Muscle of leg (tissue), 11 donors: ENCODE measurements around the gene S100A13. TPM values are rescaled to one million over a fixed set of nuclear protein-coding genes. Genes with fewer than 3 reads are reported as not detected.
"Not testable (repeated sequence)": the region's sequence is repeated elsewhere in the genome, so short reads cannot be mapped to it uniquely, and the experiment has no call there.

Experiments used
- DNase-seq: peaks from one replicate; pipeline ENCODE4 v3.0.0; 2013
- H3K27ac ChIP-seq: one replicate; pipeline ENCODE4 v1.5.1; 2013; ENCODE audit warnings: mild to moderate bottlenecking, low read length, control low read depth
- H3K27me3 ChIP-seq: one replicate; pipeline ENCODE4 v1.6.1; 2013; ENCODE audit warnings: low read length; ENCODE audit not compliant: control insufficient read depth, insufficient read depth
- H3K36me3 ChIP-seq: one replicate; pipeline ENCODE4 v1.6.1; 2013; ENCODE audit warnings: low read length; ENCODE audit not compliant: control insufficient read depth, insufficient read depth
- H3K4me1 ChIP-seq: one replicate; pipeline ENCODE4 v1.6.1; 2013; ENCODE audit warnings: low read length; ENCODE audit not compliant: control insufficient read depth, insufficient read depth
- H3K4me3 ChIP-seq: one replicate; pipeline ENCODE4 v1.5.1; 2013; ENCODE audit warnings: low read length, control low read depth
- H3K9me3 ChIP-seq: replicated peaks from 2 replicates; pipeline ENCODE4 v1.6.1; 2013; ENCODE audit warnings: low read depth, low read length; ENCODE audit not compliant: control insufficient read depth
- WGBS: methylation state at CpG from one replicate; pipeline ENCODE4 v1.1.5; 2013; ENCODE audit warnings: missing lambda C conversion rate; ENCODE audit not compliant: insufficient coverage; 5-methylcytosine and 5-hydroxymethylcytosine counted together
- polyA plus RNA-seq, 8 donors: library from polyadenylated mRNA; unstranded; fragments of 120-200 nt; gene quantifications; one replicate each; pipeline versions ENCODE4 v1.2.1 to v1.2.3, GENCODE V29; 2013; ENCODE audit warnings: inconsistent platforms in 1 of 8, low replicate concordance in 1 of 8; ENCODE audit not compliant: insufficient read length in 8 of 8, insufficient read depth in 1 of 8
- total RNA-seq: library from RNA; stranded (reverse); fragments of 120-200 nt; gene quantifications from one replicate; pipeline ENCODE4 v1.2.4, GENCODE V29; 2013

S100A13 gene
- total and polyA plus RNA-seq, 9 donors, result 58.4 to 111 (median 72.1) TPM

DNA sequence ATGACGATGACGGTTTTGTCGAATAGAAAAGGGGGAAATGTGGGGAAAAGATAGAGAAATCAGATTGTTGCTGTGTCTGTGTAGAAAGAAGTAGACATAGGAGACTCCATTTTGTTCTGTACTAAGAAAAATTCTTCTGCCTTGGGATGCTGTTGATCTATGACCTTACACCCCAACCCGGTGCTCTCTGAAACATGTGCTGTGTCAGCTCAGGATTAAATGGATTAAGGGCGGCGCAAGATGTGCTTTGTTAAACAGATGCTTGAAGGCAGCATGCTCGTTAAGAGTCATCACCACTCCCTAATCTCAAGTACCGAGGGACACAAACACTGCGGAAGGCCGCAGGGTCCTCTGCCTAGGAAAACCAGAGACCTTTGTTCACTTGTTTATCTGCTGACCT, 51.8 kb downstream of the S100A13 start:
- H3K4me3 ChIP-seq, H3K9me3 ChIP-seq, H3K36me3 ChIP-seq, H3K4me1 ChIP-seq, H3K27ac ChIP-seq, H3K27me3 ChIP-seq, DNase-seq: not testable (repeated sequence)
- no CpG with 5 or more reads among the region's 10 CpGs for WGBS

DNA sequence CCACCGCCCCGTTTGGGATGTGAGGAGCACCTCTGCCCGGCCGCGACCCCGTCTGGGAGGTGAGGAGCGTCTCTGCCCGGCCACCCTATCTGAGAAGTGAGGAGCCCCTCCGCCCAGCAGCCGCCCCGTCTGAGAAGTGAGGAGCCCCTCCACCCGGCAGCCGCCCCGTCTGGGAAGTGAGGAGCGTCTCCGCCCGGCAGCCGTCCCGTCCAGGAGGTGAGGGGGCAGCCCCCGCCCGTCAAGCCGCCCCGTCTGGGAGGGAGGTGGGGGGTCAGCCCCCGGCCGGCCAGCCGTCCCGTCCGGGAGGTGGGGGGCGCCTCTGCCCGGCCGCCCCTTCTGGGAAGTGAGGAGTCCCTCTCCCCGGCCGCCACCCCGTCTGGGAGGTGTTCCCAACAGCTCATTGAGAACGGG, 52.2 kb downstream of the S100A13 start:
- H3K4me1 ChIP-seq, H3K27ac ChIP-seq, H3K9me3 ChIP-seq, H3K27me3 ChIP-seq, H3K4me3 ChIP-seq, DNase-seq, H3K36me3 ChIP-seq: not testable (repeated sequence)
- WGBS, result 87% methylated on average over 20 of the region's 35 CpGs

DNA sequence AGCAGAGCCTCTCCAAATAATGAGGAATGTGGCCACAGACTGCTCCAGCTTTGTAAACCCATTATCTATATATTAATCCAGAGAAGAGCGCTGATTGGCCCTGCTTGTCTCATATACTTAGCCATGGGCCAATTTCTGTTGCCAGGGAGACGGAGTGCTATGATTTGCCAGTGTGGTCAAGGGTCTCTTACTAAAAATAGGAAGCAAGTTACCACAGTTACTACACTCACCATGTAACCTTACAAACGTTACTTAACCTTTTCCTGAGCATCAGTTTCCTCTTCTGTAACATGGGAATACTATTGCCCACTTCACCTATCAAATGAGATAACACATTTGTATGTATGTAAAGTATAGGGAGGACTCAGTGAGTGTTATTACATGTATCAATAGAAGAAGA, 54.0 kb downstream of the S100A13 start:
- H3K4me1 ChIP-seq, result peaks cover 9% of the 10 kb centered on the region
- H3K9me3 ChIP-seq, result no peaks in the 10 kb centered on the region
- H3K27ac ChIP-seq, result no peak overlapping the region
- no peaks in the 10 kb centered on the region for H3K36me3 ChIP-seq
- WGBS, result no CpG with 5 or more reads among the region's 3 CpGs
- H3K4me3 ChIP-seq, result no peak overlapping the region
- DNase-seq, result no peak
- H3K27me3 ChIP-seq, result peaks cover 2% of the 10 kb centered on the region

- peaks cover under 1% of the 10 kb centered on the region for H3K27me3 ChIP-seq
- no peak overlapping the region for H3K27ac ChIP-seq
- H3K9me3 ChIP-seq, result no peaks in the 10 kb centered on the region
- H3K4me1 ChIP-seq, result peaks cover 17% of the 10 kb centered on the region
- WGBS, result 40% methylated on average over 1 of the region's 3 CpGs
- no peak overlapping the region for H3K4me3 ChIP-seq
- DNase-seq, result peak; percentile 78
- no peaks in the 10 kb centered on the region for H3K36me3 ChIP-seq
Measured at GRCh38 chr1:153572569-153573015, 54.7 kb downstream of the S100A13 start.

- no peak overlapping the region for H3K27ac ChIP-seq
- H3K27me3 ChIP-seq, result no peaks in the 10 kb centered on the region
- WGBS, result 57% methylated on average over 4 of the region's 7 CpGs
Measured at GRCh38 chr1:153571706-153572105, 55.6 kb downstream of the S100A13 start.

GRCh38 chr1:153570874-153571273, 56.4 kb downstream of the S100A13 start:
- H3K27me3 ChIP-seq, result no peaks in the 10 kb centered on the region
- peaks cover 34% of the 10 kb centered on the region for H3K4me1 ChIP-seq
- whole genome bisulfite sequencing, result 82% methylated on average over 4 of the region's 5 CpGs

More at GRCh38 chr1:153571706-153572105, 55.6 kb downstream of the S100A13 start:
- H3K4me3 ChIP-seq, result no peak overlapping the region
- H3K9me3 ChIP-seq, result no peaks in the 10 kb centered on the region
- H3K36me3 ChIP-seq, result no peaks in the 10 kb centered on the region
- peaks cover 25% of the 10 kb centered on the region for H3K4me1 ChIP-seq
- no peak for DNase-seq

GRCh38 chr1:153569465-153569864, 57.8 kb downstream of the S100A13 start:
- 83% methylated on average over 2 of the region's 8 CpGs for WGBS
- H3K4me3 ChIP-seq, result no peak overlapping the region
- no peaks in the 10 kb centered on the region for H3K27me3 ChIP-seq
- H3K4me1 ChIP-seq, result peaks cover 41% of the 10 kb centered on the region
- H3K27ac ChIP-seq, result no peak overlapping the region
- no peak for DNase-seq
- no peaks in the 10 kb centered on the region for H3K36me3 ChIP-seq
- no peaks in the 10 kb centered on the region for H3K9me3 ChIP-seq

More at GRCh38 chr1:153570874-153571273, 56.4 kb downstream of the S100A13 start:
- Histone ChIP-seq H3K4me3 (no peak overlapping the region), H3K9me3 (no peaks in the 10 kb centered on the region), H3K36me3 (no peaks in the 10 kb centered on the region), H3K27ac (no peak overlapping the region)
- no peak for DNase-seq

Other genes with a start within 250 kb of the S100A13 start
- 6.6 TPM for gene S100A8, start 236.4 kb downstream of the S100A13 start, total RNA-seq
- gene S100A8, start 236.4 kb downstream of the S100A13 start, polyA plus RNA-seq, result 10 to 100 TPM; 12.8 to 31.9 (median 19.8) TPM
- not detected for gene S100A7A, start 211.0 kb downstream of the S100A13 start, total RNA-seq
- gene S100A7A, start 211.0 kb downstream of the S100A13 start, polyA plus RNA-seq, result not detected
- not detected for gene S100A7, start 166.9 kb downstream of the S100A13 start, total RNA-seq
- gene S100A7, start 166.9 kb downstream of the S100A13 start, polyA plus RNA-seq, result not detected
- gene S100A6, start 91.5 kb downstream of the S100A13 start, total RNA-seq, result 415 TPM
- gene S100A6, start 91.5 kb downstream of the S100A13 start, polyA plus RNA-seq, result 100 to 1,000 TPM; 182 to 300 (median 257) TPM
- not detected for gene S100A5, start 86.6 kb downstream of the S100A13 start, total RNA-seq
- gene S100A5, start 86.6 kb downstream of the S100A13 start, polyA plus RNA-seq, result under 1 TPM in 1 of 8 donors, not detected in 7; 0.31 TPM
- gene S100A4, start 81.7 kb downstream of the S100A13 start, total RNA-seq, result 238 TPM
- 100 to 1,000 TPM; 188 to 266 (median 208) TPM for gene S100A4, start 81.7 kb downstream of the S100A13 start, polyA plus RNA-seq
- gene S100A3, start 78.2 kb downstream of the S100A13 start, total RNA-seq, result 0.31 TPM
- gene S100A3, start 78.2 kb downstream of the S100A13 start, polyA plus RNA-seq, result 1 to 10 TPM in 1 of 8 donors, under 1 TPM in 7; 0.30 to 1.4 (median 0.67) TPM
- gene S100A2, start 61.7 kb downstream of the S100A13 start, total RNA-seq, result 3.4 TPM
- 1 to 10 TPM; 1.4 to 5.0 (median 1.8) TPM for gene S100A2, start 61.7 kb downstream of the S100A13 start, polyA plus RNA-seq
- 45.4 TPM for gene S100A16, start 14.4 kb downstream of the S100A13 start, total RNA-seq
- 10 to 100 TPM; 45.1 to 77.3 (median 55.3) TPM for gene S100A16, start 14.4 kb downstream of the S100A13 start, polyA plus RNA-seq
- gene S100A14, start 11.2 kb downstream of the S100A13 start, total RNA-seq, result 0.18 TPM
- 10 to 100 TPM in 2 of 8 donors, 1 to 10 TPM in 2, under 1 TPM in 4; 0.15 to 27.5 (median 1.2) TPM for gene S100A14, start 11.2 kb downstream of the S100A13 start, polyA plus RNA-seq
- gene S100A1, start 929 bp upstream of the S100A13 start, total RNA-seq, result 4.7 TPM
- gene S100A1, start 929 bp upstream of the S100A13 start, polyA plus RNA-seq, result 1 to 10 TPM; 3.0 to 9.5 (median 6.3) TPM
- 45.0 TPM for gene CHTOP, start 6.6 kb upstream of the S100A13 start, total RNA-seq
- gene CHTOP, start 6.6 kb upstream of the S100A13 start, polyA plus RNA-seq, result 100 to 1,000 TPM in 1 of 8 donors, 10 to 100 TPM in 7; 86.6 to 102 (median 91.0) TPM
- gene SNAPIN, start 31.2 kb upstream of the S100A13 start, total RNA-seq, result 53.0 TPM
- 10 to 100 TPM; 48.4 to 51.5 (median 49.8) TPM for gene SNAPIN, start 31.2 kb upstream of the S100A13 start, polyA plus RNA-seq
- gene ILF2, start 43.5 kb upstream of the S100A13 start, total RNA-seq, result 184 TPM
- gene ILF2, start 43.5 kb upstream of the S100A13 start, polyA plus RNA-seq, result 100 to 1,000 TPM; 158 to 217 (median 176) TPM
- 12.9 TPM for gene NPR1, start 51.2 kb upstream of the S100A13 start, total RNA-seq
- gene NPR1, start 51.2 kb upstream of the S100A13 start, polyA plus RNA-seq, result 10 to 100 TPM; 12.7 to 17.4 (median 15.0) TPM
- 28.5 TPM for gene INTS3, start 100.5 kb upstream of the S100A13 start, total RNA-seq
- 10 to 100 TPM; 33.9 to 48.6 (median 39.3) TPM for gene INTS3, start 100.5 kb upstream of the S100A13 start, polyA plus RNA-seq
- 24.2 TPM for gene SLC27A3, start 147.9 kb upstream of the S100A13 start, total RNA-seq
- 10 to 100 TPM; 17.7 to 32.7 (median 26.2) TPM for gene SLC27A3, start 147.9 kb upstream of the S100A13 start, polyA plus RNA-seq